WTC11 (cell line): Measurements from ENCODE around the gene ZMYND8. TPM values are rescaled to one million over a fixed set of nuclear protein-coding genes. Genes with fewer than 3 reads are reported as not detected.

Experiments used
- ATAC-seq: fragments of 200-7000 bp; cut with Tn5 transposase; 2 replicates; pipeline ENCODE4 v1.10.0; 2021; ENCODE audit warnings: mild to moderate bottlenecking, moderate library complexity
- CTCF ChIA-PET: fragments of 300-600 bp; sonication (Branson Sonifier 250); formaldehyde crosslinking; loops from one replicate; lab custom pipeline; 2021; ENCODE audit warnings: antibody characterized with exemption; lab: Charles Lee
- POLR2A ChIA-PET: fragments of 350-600 bp; sonication (Branson Sonifier 250); formaldehyde crosslinking; loops from one replicate; lab custom pipeline; 2021; ENCODE audit warnings: antibody characterized with exemption; lab: Charles Lee
- DNase-seq: peaks from one replicate; pipeline ENCODE4 v3.0.0; 2021; ENCODE audit warnings: low spot score
- H3K27ac Mint-ChIP-seq: 2 replicates; pipeline ENCODE4 v1.8.0; 2021; ENCODE audit warnings: mixed read lengths
- H3K27me3 Mint-ChIP-seq: 2 replicates; pipeline ENCODE4 v1.8.0; 2021; ENCODE audit warnings: low read depth, mild to moderate bottlenecking, moderate library complexity, mixed read lengths
- H3K36me3 Mint-ChIP-seq: 2 replicates; pipeline ENCODE4 v1.8.0; 2021; ENCODE audit warnings: mixed read lengths
- H3K4me1 Mint-ChIP-seq: 2 replicates; pipeline ENCODE4 v1.8.0; 2022; ENCODE audit warnings: mixed read lengths
- H3K4me3 Mint-ChIP-seq: 2 replicates; pipeline ENCODE4 v1.8.0; 2021; ENCODE audit warnings: mild to moderate bottlenecking, moderate library complexity, mixed read lengths
- H3K9me3 Mint-ChIP-seq: 2 replicates; pipeline ENCODE4 v1.8.0; 2021; ENCODE audit warnings: mixed read lengths
- ARID4B ChIP-seq: sonication (generic); formaldehyde crosslinking; IDR thresholded peaks from 2 replicates; pipeline ENCODE4 v1.8.0; 2023; ENCODE audit warnings: missing genetic modification reagents, mild to moderate bottlenecking, borderline replicate concordance
- E2F5 ChIP-seq: sonication (generic); formaldehyde crosslinking; IDR thresholded peaks from 2 replicates; pipeline ENCODE4 v1.8.1; 2022; ENCODE audit warnings: mild to moderate bottlenecking, moderate library complexity, missing genetic modification reagents
- ELF4 ChIP-seq: sonication (generic); formaldehyde crosslinking; IDR thresholded peaks from 2 replicates; pipeline ENCODE4 v1.8.1; 2022; ENCODE audit warnings: low read depth, mild to moderate bottlenecking, moderate library complexity, missing genetic modification reagents
- ERG ChIP-seq: fragments of 250-450 bp; sonication (Bioruptor Pico); IDR thresholded peaks from 2 replicates; pipeline ENCODE4 v1.8.0; 2021; ENCODE audit warnings: mild to moderate bottlenecking
- FOXK1 ChIP-seq: sonication (generic); formaldehyde crosslinking; IDR thresholded peaks from 2 replicates; pipeline ENCODE4 v1.8.0; 2022; ENCODE audit warnings: mild to moderate bottlenecking, moderate library complexity, missing genetic modification reagents
- IRF1 ChIP-seq: sonication (generic); formaldehyde crosslinking; IDR thresholded peaks from 2 replicates; pipeline ENCODE4 v1.8.0; 2023; ENCODE audit warnings: missing genetic modification reagents
- MAX ChIP-seq: sonication (generic); formaldehyde crosslinking; IDR thresholded peaks from 2 replicates; pipeline ENCODE4 v1.8.0; 2022; ENCODE audit warnings: mild to moderate bottlenecking, missing genetic modification reagents
- NFE2L1 ChIP-seq: sonication (generic); formaldehyde crosslinking; IDR thresholded peaks from 2 replicates; pipeline ENCODE4 v1.8.1; 2023; ENCODE audit warnings: missing genetic modification reagents
- NR1H2 ChIP-seq: sonication (generic); formaldehyde crosslinking; IDR thresholded peaks from 2 replicates; pipeline ENCODE4 v1.9.0; 2021; ENCODE audit warnings: mild to moderate bottlenecking, moderate library complexity, missing genetic modification reagents
- NR3C1 ChIP-seq: sonication (generic); formaldehyde crosslinking; conservative IDR thresholded peaks from 2 replicates; pipeline ENCODE4 v1.8.1; 2023; ENCODE audit warnings: low read depth, mild to moderate bottlenecking, missing genetic modification reagents
- SMAD3 ChIP-seq: sonication (generic); formaldehyde crosslinking; IDR thresholded peaks from 2 replicates; pipeline ENCODE4 v1.8.0; 2022; ENCODE audit warnings: missing genetic modification reagents, mild to moderate bottlenecking, borderline replicate concordance
- SOX15 ChIP-seq: fragments of 250-450 bp; sonication (Bioruptor Pico); IDR thresholded peaks from 2 replicates; pipeline ENCODE4 v1.9.0; 2021; ENCODE audit warnings: mild to moderate bottlenecking
- USF1 ChIP-seq: sonication (generic); formaldehyde crosslinking; IDR thresholded peaks from 2 replicates; pipeline ENCODE4 v1.8.0; 2022; ENCODE audit warnings: mild to moderate bottlenecking, missing genetic modification reagents
- ZBTB43 ChIP-seq: sonication (generic); formaldehyde crosslinking; IDR thresholded peaks from 2 replicates; pipeline ENCODE4 v1.8.1; 2023; ENCODE audit warnings: mild to moderate bottlenecking, missing genetic modification reagents
- ZNF396 ChIP-seq: fragments of 250-450 bp; sonication (Bioruptor Pico); IDR thresholded peaks from 2 replicates; pipeline ENCODE4 v1.8.0; 2021; ENCODE audit warnings: mild to moderate bottlenecking, moderate library complexity, borderline replicate concordance
- ZNF512 ChIP-seq: sonication (generic); formaldehyde crosslinking; IDR thresholded peaks from 2 replicates; pipeline ENCODE4 v1.8.1; 2022; ENCODE audit warnings: missing genetic modification reagents, borderline replicate concordance
- ZSCAN18 ChIP-seq: fragments of 250-450 bp; sonication (Bioruptor Pico); IDR thresholded peaks from 2 replicates; pipeline ENCODE4 v2.1.2; 2022; ENCODE audit warnings: mild to moderate bottlenecking, moderate library complexity
- total RNA-seq: library from RNA; stranded (reverse); gene quantifications from 3 replicates; pipeline ENCODE4 v1.2.3, GENCODE V29; 2021

ZMYND8 gene
- total RNA-seq, 1 experiment from 2014 or later, result 114 TPM

- TF ChIP-seq ZNF512 (CRISPR knock-in tag) (no peak), MAX (no peak), NR1H2 (CRISPR knock-in tag) (no peak), ERG (CRISPR knock-in tag) (no peak)
Observed at GRCh38 chr20:47349365-47350180, 6.9 kb downstream of the ZMYND8 start (continued).

- H3K4me3 Mint-ChIP-seq, result no peak overlapping the region
- peaks cover 27% of the 10 kb centered on the region for H3K36me3 Mint-ChIP-seq
- no peak overlapping the region for H3K27ac Mint-ChIP-seq
- TF ChIP-seq FOXK1, result no peak
- no peak for TF ChIP-seq NFE2L1 (CRISPR knock-in tag)
- no peak for TF ChIP-seq ZBTB43 (CRISPR knock-in tag)
- TF ChIP-seq E2F5 (CRISPR knock-in tag), result no peak
- TF ChIP-seq ZNF396, result no peak
- TF ChIP-seq ARID4B (CRISPR knock-in tag), result no peak
- no peak for TF ChIP-seq ELF4 (CRISPR knock-in tag)
- TF ChIP-seq IRF1 (CRISPR knock-in tag), result no peak
- TF ChIP-seq MAX, result no peak
- TF ChIP-seq NR3C1 (CRISPR knock-in tag), result no peak
- no peak; the same call in 1 of the 2 replicates for TF ChIP-seq SMAD3
- no peak for TF ChIP-seq ZSCAN18 (CRISPR knock-in tag)
- no peak for TF ChIP-seq SOX15 (CRISPR knock-in tag)
- TF ChIP-seq USF1, result no peak
- TF ChIP-seq, all 79 proteins: peak for 0
- ATAC-seq (peak; percentile 16), DNase-seq (no peak)
- CTCF ChIA-PET, result interaction anchor here (0.8 to 2.3 kb wide), 7 partner anchors 10 to 143 kb away, joined by 3 to 18 read pairs (median 4); no protein-coding TSS in a partner anchor
- Mint-ChIP-seq H3K27me3 (no peaks in the 10 kb centered on the region), H3K9me3 (no peaks in the 10 kb centered on the region), H3K4me1 (peaks cover 9% of the 10 kb centered on the region)
- POLR2A ChIA-PET, result interaction anchor here (0.8 to 1.9 kb wide), 4 partner anchors 8 to 51 kb away, joined by 3 to 10 read pairs (median 6); partner anchors contain the start of gene ZMYND8
Observed at GRCh38 chr20:47348539-47349142, 7.9 kb downstream of the ZMYND8 start.
